Activated naive CD8-positive, alpha-beta T cell treated with anti-CD3 and anti-CD28 coated beads, Interleukin-2, amount 50 U/mL, for 16 hours (primary cell): ENCODE data around the gene CDC42BPA.

Experiments used
- DNase-seq: peaks from one replicate; pipeline ENCODE4 v3.0.0-alpha.2; 2020; ENCODE audit warnings: low read depth, low spot score

CDC42BPA gene

DNA sequence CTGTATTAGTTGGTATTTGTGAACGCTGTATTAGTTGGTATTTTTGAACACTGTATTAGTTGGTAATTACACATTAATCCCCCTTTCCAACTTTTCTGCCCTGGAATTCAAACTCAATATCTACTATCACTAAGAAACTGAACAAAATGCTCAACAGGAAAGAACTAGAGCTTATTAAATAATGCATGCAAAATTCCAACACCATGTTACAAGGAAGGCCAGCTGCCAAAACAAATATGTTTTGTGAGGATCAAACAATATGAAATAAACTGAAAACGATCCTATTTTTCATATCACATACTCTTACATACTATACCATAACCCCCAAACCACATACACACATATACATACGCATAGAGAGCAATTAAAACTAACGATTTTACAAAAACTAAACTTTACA, 104.9 kb downstream of the CDC42BPA start:
- DNase-seq, result no peak

DNA sequence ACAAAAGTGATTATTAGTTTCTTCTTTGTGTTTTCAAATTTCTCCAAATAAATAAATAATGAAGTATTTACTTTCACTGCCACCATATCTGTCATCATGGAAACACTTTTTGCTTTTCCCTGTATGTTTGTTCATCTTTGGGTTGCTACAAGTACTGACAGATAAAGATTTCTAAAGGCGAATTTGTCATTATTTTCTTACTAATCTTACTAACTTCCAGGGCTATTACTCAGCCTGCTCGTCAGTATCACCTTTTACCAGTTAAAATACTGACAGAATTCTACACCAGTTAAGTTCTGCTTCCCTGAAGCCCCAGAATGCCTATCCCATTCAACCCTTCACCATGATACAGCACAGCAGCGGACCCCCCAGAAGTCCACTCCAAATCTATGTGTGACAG, 106.1 kb downstream of the CDC42BPA start:
- DNase-seq, result no peak

GRCh38 chr1:227210604-227211003, 107.7 kb downstream of the CDC42BPA start:
- DNase-seq, result no peak

DNA sequence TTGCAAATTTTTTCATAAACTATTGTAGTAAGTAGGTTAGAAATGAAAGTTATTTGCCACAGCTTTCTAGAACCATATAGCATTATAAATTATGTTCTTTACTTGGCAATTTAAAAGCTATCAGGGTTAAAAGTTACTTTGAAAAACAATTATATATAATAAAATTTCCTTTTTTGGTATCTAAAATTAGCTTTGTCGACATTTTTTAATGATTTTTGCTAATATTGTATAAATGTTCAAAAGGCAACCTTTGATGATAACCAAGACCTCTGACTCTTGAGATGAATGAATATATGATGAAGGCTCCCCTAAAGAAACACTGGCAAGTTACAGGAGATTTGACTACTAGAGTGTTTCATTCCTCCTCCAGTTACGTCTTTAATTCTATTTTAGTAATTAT, 121.2 kb downstream of the CDC42BPA start:
- DNase-seq, result no peak

DNA sequence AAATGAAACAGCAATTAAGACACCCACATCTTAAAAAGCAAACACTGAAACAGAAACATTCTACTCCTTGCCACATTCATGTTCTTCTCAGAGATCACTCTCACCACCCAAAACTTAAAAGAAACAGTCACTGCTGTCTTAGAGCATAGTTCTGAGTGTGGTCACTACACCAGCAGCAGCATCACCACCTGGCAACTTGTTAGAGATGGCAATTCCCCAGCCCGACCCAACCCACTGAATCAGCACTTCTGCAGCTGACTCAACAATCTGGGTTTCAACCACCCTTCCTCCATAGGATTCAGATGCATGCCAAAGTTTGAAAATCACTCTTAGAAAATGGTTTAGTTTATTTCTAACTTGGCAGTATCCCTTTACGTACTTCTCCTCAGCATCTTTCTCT, 126.1 kb downstream of the CDC42BPA start:
- DNase-seq, result no peak

GRCh38 chr1:227191607-227192006, 126.7 kb downstream of the CDC42BPA start:
- no peak for DNase-seq

DNA sequence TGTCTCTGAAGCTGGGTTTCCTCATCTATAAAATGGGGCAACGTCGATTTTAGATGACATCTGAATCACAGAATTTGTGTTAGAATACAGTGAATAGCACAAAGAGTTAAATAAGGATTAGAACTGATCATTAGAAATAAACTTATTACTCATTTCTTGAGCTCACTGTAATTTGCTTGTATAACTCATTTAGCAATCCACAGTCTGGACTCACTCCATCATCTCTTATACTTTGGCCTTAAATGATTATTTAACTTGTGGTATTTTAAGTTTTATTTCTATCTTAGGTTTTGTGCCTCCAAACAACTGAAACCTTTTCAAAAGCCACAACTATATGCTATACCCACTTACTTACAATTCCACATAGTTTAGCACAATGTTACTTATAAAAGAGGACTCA, 128.0 kb downstream of the CDC42BPA start:
- DNase-seq, result no peak

GRCh38 chr1:227185291-227185690, 133.0 kb downstream of the CDC42BPA start:
- DNase-seq, result no peak

DNA sequence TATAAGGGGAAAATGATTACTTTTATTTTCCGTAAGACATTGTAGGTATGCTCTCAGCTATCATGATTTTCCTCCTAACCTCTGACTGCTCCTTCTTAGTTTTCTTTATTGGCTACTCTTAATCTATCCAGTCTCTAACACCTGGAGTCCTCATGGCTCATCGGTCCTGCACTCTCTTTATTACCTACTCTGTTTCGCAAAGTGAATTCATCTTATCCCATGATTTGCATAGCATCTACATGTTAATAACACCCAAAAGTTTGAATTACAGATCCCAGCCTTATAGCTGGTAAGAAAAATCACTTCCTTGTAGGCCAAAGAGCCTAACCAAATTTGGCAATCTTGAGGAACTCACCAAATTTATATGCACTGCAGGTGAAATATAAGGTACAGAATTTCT, 136.3 kb downstream of the CDC42BPA start:
- DNase-seq, result no peak

DNA sequence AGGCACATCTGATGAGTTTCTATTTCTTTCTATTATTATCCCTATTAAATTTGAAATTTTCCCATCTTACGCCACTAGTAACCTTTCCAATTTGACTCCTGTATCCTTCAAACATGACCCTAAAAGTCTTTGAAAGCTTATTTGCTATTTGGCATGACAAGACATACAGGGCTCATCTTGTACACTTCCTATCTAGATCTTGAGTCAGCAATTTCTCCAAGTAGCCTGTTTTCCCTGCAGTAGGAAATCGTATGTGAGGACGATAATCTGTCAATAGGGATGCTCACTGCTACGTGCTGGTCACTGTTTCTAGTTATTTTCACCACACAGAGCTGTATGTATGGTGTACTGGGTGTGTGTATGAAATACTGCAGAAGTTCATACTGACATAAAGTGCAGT, 142.7 kb downstream of the CDC42BPA start:
- DNase-seq, result no peak

DNA sequence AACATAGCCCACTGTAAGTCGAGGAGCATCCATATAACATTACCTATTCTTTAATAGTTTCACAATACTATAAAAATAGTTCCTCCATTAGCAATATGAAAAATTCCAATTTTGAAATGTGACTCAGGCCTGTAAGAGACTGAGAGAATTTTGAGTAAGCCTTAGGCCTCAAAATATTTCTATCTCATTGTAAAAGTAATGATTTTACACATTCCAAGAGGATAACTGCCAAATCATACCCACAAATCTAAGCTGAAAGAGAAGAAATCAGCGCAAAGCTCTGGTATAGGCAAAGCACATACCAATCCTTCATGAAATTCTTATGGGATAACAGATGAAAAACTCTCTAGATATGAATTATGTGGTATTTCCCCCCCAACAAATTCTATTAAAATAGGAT, 144.1 kb downstream of the CDC42BPA start:
- no peak for DNase-seq

DNA sequence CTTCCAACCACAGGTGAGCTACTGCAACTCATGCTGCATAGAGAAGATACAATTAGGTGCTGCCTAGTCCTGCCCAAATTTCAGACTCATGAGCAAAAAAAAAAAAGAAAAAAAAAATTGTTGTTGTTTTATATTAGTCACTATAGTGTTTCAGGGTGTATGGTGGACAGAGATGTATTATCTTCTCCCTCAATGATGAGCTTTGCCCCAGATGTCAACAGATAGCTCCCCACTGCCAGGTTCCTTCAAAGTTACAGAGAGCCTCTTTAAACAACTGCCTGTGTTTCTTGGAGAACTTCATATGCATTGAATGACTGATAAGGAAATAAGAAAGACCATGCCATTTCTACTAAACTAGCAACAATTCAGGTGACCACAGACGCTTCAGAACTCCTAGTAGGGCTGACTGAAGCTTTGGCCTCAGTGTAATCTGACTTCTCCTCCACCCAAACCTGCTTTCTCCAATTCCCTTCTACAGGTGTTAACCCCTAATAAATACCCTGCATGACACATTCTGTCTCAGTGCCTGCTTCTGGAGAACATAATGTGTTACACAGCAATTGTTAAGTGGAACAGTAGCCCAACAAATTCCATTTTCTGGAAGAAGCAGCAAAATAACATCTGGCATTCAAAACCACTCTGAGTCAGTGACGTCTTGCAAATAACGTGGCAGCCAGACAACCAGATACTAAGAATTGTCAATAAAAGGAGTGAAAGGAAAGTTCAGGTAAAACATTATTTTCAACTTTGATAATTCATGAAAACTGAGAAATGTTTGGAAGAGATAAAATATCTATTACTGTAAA, 147.7 kb downstream of the CDC42BPA start:
- DNase-seq, result no peak

DNA sequence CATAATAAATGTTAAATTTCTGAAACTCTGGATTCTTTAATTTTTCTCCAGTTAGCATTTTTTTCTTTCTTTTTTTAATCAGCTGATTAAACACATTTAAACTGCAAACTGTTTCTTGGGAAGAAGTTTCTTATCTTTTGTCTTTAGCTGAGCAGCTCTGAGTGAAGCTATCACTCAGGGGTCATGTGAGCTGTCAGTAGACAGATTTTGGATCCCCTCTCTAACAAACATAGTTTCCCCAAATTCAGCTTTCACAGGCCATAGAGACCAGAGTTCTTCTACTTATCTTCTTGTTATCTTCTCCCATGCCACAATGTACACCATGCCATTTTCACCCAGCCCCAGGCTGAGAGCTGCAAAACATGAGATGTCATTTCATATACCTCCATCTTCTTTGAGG, 148.9 kb downstream of the CDC42BPA start:
- no peak for DNase-seq

DNA sequence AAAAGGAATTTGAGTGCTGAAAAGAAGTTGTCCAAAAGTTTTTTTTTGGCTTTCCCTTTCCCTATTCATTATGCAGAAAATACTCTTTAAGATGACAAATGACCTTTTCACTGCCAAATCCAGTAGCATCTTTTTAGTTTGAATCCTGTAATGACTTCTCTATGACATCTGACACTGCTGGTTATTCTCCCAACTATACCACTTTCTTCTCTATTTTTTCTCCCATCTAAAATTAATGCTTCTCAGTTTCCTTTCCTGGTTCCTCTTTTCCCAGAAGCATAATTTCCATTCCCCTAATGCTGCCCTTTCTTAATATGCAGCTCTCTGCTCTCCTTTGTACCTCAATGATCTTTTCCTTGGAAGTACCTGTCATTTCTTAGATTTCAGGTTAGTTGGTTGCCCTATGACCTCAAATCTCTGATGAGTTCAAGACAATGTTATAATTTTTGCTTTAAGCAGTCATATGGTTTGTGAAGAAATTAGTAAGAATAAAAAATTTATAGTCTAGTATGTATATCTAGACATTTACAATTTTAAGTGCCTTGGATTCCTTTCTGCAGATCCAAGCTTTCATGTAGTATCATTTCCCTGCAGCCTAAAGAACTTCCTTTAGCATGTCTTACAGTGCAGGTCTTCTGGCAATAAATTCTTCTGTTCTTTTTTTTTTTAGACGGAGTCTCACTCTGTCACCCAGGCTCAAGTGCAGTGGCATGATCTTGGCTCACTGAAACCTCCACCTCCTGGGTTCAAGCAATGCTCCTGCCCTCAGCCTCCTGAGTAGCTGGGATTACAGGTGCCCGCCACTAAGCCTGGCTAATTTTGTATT, 150.8 kb downstream of the CDC42BPA start:
- no peak for DNase-seq

DNA sequence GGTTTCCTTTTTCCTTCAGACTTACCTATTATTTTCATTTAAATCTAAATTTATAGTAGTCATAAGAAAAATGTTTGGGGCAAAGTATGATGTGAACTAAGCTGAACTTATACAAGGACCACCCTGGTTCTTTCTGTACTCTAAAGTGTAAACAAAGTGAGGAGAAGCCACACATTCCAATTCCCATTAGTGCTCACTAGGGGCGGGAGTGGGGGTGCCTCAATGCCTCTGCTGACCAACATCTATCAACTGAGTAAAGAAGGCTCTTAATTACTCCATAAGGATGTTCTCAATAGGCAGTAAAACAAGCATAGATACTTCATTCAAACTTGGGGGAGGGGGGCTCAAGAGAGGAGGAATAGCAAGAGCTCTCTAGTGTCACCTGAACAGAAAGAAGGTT, 151.7 kb downstream of the CDC42BPA start:
- no peak for DNase-seq

DNA sequence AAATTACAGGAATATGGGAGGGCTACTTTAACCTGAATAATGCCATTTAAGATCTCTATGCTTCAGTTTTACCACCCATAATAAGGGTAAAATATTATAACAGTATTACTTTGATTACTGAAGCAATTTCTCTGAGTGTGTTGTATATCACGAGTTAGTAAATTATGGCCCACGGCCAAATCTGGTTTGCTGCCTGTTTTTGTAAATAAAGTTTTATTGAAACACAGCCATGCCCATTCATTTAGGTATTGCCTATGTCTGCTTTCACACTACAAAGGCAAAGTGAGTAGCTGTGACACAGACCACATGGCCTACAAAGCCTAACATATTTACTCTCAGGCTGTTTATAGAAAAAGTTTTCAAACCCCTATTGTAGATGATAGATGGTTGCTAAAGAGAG, 156.8 kb downstream of the CDC42BPA start:
- DNase-seq, result no peak

- DNase-seq, result no peak
Observed at GRCh38 chr1:227156520-227156919, 161.8 kb downstream of the CDC42BPA start.

DNA sequence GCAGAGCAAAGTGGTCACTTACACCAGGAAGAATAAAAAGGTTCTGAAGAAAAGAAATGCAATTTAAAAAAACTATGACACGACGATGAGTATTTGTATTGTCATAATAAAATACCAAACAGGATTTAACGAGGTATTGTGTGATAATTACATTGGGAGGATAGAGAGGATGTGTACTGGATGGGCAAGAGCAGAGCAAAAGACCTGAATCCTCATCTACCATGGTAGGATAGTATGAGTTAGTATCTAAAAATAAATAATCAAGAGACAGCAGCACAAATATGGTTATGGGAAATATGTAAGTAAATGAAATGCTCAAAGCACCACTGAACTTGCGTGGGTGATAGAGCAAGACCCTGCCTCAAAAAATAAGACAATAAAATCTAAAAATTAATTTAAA, 162.6 kb downstream of the CDC42BPA start:
- no peak for DNase-seq

- no peak for DNase-seq
Observed at GRCh38 chr1:227155004-227155403, 163.3 kb downstream of the CDC42BPA start.

- DNase-seq, result no peak
Observed at GRCh38 chr1:227152525-227152924, 165.8 kb downstream of the CDC42BPA start.

DNA sequence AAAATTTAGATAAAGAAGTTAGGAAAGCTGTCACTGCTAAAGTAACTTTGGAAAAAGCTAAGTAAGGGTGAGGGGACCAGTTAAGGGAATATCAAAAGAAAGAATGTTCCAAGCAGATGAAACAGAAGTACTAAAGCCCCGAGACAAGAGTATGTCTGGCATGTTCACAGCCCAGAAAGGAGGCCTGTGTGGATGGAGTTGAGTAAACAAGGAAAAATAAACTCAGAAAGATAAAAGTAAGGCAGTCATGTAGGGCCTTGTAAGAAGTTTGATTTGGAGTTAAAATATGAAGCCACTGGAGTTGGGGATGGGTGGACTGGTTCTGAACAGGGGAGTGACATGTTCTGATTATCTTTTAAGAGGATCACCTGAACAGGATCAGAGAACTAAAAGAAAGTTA, 177.9 kb downstream of the CDC42BPA start:
- no peak for DNase-seq

DNA sequence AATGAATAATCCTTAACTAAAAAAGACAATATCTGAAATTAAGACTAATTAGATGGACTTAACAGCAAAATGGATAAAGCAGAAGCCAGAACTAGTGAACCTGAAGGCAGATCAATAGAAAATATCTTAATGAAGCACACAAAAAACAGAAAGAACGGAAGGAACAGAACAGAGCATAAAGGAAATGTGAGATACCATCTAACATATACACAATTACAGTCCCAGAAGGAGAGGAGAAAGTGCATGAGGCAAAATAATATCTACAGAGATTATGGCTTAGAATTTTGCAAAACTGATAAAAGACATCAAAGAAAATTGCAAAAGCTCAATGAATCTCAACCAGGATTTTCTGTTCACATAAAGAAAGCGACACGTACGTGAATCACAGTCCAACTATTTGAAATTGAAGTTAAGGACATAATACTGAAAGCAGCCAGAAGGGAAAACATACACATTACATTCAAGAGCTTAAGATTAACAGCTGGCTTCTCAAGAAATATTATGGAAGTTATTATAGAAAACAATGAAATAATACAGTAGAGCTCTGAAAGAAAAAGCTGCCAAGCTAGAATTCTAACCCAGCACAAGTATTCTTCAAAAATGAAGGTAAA, 182.0 kb downstream of the CDC42BPA start:
- DNase-seq, result no peak
